Keratinocyte (primary cell): Measurements from ENCODE around the gene RGS3.

ENCODE experiments used
- EZH2 ChIP-seq: IDR thresholded peaks from one replicate; pipeline ENCODE4 v1.6.1; 2012; ENCODE audit warnings: inconsistent platforms, mild to moderate bottlenecking, low read length, moderate library complexity
- TF ChIP-seq, protein P1 (sequence below), 3 experiments: IDR thresholded peaks in 1 of 3; conservative IDR thresholded peaks in 1 of 3; optimal IDR thresholded peaks in 1 of 3; 2 replicates in 2 of 3; 3 replicates in 1 of 3; pipeline versions ENCODE3 to v1.5.1; 2011; ENCODE audit warnings: low read length in 3 of 3, mild to moderate bottlenecking in 3 of 3, moderate library complexity in 2 of 3, control low read depth in 1 of 3, inconsistent platforms in 1 of 3; ENCODE audit not compliant: insufficient read depth in 2 of 3; ENCODE audit errors: extremely low read depth in 1 of 3

- TF ChIP-seq, protein P1, sequence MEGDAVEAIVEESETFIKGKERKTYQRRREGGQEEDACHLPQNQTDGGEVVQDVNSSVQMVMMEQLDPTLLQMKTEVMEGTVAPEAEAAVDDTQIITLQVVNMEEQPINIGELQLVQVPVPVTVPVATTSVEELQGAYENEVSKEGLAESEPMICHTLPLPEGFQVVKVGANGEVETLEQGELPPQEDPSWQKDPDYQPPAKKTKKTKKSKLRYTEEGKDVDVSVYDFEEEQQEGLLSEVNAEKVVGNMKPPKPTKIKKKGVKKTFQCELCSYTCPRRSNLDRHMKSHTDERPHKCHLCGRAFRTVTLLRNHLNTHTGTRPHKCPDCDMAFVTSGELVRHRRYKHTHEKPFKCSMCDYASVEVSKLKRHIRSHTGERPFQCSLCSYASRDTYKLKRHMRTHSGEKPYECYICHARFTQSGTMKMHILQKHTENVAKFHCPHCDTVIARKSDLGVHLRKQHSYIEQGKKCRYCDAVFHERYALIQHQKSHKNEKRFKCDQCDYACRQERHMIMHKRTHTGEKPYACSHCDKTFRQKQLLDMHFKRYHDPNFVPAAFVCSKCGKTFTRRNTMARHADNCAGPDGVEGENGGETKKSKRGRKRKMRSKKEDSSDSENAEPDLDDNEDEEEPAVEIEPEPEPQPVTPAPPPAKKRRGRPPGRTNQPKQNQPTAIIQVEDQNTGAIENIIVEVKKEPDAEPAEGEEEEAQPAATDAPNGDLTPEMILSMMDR (optimal IDR thresholded peaks at IDR 0.05 in 1 of 3, IDR thresholded peaks at IDR 0.05 in 1 of 3, conservative IDR thresholded peaks at IDR 0.05 in 1 of 3; ENCODE audit: extremely low read depth in 1 of 3, insufficient read depth in 2 of 3, low read length in 3 of 3), result no peak
- TF ChIP-seq EZH2, result no peak
These were observed 60.9 kb downstream of the RGS3 start for GRCh38 chr9:113524468-113524867.
